Skin of body (tissue), 2 donors: ENCODE measurements around the gene TXNDC16. TPM values are rescaled to one million over a fixed set of nuclear protein-coding genes. Genes with fewer than 3 reads are reported as not detected.

Experiments
- DNase-seq: peaks from one replicate; lab custom pipeline; 2025; lab: John Stamatoyannopoulos, UW
- total RNA-seq: library from RNA; depleted of rRNA; stranded (reverse); fragments of >200 nt; gene quantifications from one replicate; pipeline ENCODE4 v1.2.3, GENCODE V29; 2014

TXNDC16 gene
- total RNA-seq, 1 donor from 2014 or later, result 12.0 TPM

DNA sequence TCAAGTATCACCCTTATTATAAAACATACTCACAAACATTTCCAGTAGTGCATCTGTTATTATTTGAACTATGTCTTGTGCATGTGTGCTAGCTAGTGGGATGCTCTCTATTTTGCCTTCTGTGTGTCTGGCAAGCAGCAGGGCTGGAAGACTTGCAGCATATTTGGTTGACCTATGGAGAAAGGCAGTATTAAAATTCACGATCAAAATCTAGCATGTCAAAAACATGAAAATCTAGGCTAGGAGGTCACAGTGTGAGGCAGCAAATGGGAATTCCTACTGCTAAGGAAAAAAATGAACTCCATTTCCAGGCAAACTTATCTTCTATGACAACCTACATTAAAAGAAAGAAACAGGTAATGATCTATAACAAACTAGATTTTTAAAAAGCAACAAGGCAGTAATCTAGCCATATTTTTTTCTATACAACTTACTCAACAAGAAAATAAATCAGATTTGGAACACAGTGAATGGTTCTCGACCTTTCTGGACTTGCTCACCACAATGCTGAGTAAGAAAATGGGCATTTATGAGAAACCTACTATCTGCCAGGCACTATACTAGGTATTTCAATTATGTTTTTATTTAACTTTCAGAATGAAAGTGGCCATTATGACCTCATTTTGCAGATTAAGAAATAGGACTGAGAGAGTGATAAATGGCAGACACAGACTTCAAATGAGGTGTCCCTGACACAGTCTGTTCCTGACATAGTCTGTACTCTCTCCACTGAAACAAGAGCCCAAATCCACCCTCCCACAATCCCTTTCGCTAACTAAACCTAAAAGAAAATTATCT is 96.8 kb downstream of the TXNDC16 start:
- DNase-seq, result no peak

GRCh38 chr14:52447236-52447635 is 105.1 kb downstream of the TXNDC16 start:
- no peak for DNase-seq

DNA sequence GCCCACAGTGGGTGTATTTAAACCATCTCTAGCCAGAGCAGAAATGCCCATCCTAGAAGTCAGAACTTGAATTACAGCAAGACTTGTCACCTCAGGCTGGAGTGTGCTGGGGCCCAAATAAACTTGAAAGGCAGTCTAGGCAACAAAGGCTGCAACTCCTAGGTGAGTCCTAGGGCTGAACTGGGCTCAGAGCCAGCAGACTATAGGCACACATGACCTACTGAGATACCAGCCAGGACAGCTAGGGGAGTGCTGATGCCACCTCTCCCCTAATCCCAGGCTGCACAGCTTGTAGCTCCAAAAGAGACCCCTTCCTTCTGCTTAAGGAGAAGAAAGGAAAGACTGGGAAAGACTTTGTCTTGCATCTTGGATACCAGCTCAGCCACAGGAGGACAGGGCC is 106.0 kb downstream of the TXNDC16 start:
- no peak for DNase-seq

- no peak for DNase-seq
Observed at GRCh38 chr14:52443506-52443905, 108.8 kb downstream of the TXNDC16 start.

DNA sequence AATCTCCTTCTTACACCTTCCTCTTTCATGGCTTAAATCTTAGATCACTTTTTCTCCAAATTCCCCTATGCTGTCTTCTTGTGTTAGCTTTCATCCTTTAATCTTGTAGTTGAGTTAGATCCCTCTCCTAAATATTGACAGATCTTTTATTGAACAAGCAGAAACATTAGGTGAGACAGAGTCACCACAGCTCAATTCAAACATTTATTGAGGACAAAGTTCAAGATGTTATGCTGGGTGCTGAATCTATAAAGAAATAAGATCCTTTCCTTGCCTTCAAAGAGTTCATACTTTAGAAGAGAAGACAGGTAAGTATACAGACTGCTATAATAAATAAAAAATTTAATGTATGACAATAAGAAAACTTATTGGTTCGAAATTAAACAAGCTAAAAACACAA is 109.7 kb downstream of the TXNDC16 start:
- DNase-seq, result no peak

DNA sequence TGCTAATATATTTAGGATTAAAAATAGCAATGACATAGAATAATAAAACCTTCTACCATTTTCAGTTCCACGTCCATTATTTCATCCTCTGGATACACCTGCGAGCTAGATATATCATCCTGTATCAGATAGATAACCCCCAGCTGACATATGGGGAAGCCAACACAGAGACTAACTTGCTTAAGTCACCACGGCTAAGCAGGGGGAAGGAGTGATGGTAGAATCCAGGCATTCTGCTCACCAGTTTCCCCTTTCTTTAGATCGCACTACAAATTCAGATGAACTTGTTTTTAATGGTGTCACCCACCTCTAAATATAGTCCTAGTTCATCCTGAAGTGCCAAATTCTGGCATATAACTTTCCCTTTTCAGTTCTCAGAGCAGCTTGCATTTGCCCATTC is 110.1 kb downstream of the TXNDC16 start:
- DNase-seq, result no peak

- DNase-seq, result no peak
Observed at GRCh38 chr14:52439476-52439875, 112.8 kb downstream of the TXNDC16 start.

GRCh38 chr14:52434955-52435354 is 117.3 kb downstream of the TXNDC16 start:
- no peak for DNase-seq

- no peak for DNase-seq
Observed at GRCh38 chr14:52430474-52430873, 121.8 kb downstream of the TXNDC16 start.

GRCh38 chr14:52429451-52429850 is 122.9 kb downstream of the TXNDC16 start:
- no peak for DNase-seq

DNA sequence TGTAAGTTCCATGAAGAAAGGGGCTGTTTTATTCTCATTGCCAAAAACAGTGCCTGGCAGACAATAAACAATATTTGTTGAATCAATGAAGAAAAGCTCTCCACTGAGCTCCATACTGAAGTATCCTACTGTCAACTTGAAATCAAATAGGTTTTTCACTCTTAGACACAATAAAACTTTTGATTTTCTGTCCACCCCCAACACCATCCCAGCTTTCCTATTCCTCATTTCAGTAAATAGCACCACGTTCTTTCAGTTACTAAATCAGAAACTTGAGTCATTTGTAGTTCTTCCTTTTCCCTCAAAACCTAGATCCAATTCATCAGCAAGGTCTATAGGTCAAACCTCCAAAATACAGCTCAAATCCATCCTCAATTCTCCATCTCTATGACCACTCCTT is 124.8 kb downstream of the TXNDC16 start:
- no peak for DNase-seq

- DNase-seq, result no peak
Observed at GRCh38 chr14:52422650-52423356, 129.5 kb downstream of the TXNDC16 start.

DNA sequence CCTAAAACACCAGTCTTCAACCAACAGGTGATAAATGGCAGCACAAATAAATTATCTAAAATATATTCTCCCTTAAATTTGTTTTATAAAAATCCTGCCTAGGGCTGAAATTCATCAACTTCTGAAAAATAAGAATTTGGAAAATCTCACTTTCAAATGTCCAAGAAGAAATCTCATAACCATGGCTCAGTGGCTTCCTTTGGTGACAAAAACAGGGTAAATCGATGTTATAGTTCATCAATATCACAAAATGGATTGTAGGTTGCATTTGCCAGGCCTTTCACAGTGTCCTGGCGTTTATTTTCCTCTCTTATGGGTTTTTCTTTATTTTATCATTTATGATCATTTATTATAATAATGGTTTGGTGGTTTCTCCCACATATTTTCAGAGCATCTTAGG is 135.2 kb downstream of the TXNDC16 start:
- no peak for DNase-seq

- DNase-seq, result peak; percentile 95
Observed at GRCh38 chr14:52413729-52414408, 138.4 kb downstream of the TXNDC16 start.

DNA sequence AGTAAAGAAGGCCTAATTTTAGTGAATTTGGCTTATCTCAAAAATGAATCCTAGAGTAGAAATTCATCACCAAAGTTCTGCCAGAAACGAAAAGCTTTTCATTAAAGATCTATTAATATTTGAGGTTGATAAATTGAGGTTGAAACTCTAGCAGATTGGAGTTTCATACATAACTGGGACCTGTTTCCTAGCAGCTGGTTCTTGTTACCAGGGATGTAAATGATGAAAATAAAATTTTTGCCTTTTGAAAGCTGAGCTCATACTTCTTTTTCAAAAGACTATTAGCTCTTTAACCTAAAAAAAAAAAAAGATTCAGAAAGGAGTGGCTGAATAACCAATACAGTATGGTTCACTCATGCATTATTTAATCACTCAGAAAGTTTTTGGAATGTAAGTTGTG is 139.9 kb downstream of the TXNDC16 start:
- peak; percentile 45 for DNase-seq

- no peak for DNase-seq
Observed at GRCh38 chr14:52405314-52405713, 147.0 kb downstream of the TXNDC16 start.

GRCh38 chr14:52402812-52403526 is 149.3 kb downstream of the TXNDC16 start:
- no peak for DNase-seq

DNA sequence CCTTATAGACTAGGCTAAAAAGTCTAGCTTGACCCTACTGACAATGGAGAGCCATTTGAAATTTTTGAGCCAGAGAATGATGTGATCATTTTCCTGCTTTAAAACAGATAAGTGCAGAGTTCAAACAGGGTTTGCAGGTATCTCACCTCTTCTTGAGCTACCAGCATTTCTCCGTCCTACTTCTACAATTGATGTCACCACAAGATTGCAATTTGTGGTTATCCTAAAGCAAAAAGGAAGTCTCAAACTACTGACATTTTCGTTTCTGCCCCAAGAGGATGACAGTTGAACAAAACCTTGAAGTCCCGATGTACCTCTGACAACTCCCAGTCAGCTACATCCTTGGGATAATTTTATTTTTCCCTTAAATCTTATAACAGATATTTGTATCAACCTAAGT is 151.5 kb downstream of the TXNDC16 start:
- no peak for DNase-seq

DNA sequence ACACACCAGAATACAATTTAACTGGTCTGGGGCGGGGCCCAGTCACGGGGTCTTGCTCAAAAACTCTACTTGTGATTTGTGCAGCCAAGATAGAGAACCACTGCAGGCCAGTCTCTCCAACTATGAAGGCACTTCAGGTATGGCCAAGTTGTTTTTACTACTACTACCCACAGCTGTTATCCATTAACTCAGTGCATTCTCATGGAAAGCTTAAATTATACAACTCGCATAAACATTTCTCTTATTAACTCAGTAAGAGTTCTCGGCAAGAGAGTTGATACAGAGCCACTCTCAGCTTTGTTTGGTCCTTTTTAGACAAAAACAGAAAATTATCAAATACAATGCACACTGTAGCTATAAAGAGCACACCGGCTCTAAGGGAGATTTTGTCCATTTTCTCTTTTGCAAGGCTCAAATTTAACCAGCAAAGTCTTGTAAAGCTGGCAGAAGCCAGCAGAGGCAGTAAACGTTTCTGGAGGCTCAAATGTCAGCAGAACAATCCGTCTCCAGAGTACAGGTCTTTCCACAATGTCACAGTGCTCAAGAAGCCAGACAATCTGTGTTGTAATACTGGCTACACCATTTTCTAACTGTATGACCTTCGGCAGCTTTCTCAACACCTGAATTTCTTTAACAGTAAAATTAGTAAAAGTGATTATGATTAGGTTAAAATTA is 152.2 kb downstream of the TXNDC16 start:
- DNase-seq, result peak; percentile 37

- DNase-seq, result no peak
Observed at GRCh38 chr14:52399104-52399503, 153.2 kb downstream of the TXNDC16 start.

DNA sequence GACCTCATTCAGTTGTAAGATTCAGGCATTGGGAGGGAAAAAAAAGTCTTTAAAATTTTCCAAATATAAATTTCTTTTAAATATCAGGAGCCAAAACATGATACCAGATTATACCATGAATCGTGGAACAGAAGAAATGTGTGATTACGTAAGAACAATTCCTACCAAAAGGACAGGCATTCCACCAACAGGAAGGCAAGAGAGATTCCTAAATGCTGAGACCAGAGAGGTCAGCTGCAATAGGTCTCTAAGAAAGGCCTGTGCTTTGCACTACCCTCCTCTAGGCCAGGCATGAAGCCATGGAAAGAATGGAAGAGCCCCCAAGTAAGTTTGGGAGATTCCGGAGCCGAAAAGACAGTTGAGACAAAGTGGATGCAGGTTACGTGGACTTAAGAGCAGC is 154.5 kb downstream of the TXNDC16 start:
- no peak for DNase-seq
